ENCODE measurements around the gene AATF.

AATF gene

GRCh38 chr17:36979565-36979941 is 30.8 kb downstream of the AATF start:
- DNase-seq (ENCODE audit: low spot score), result no peak

GRCh38 chr17:36980280-36980761 is 31.6 kb downstream of the AATF start:
- no peak for DNase-seq (ENCODE audit: low spot score)

GRCh38 chr17:36983618-36984017 is 34.9 kb downstream of the AATF start:
- DNase-seq (ENCODE audit: low spot score), result no peak

GRCh38 chr17:36989173-36989572 is 40.4 kb downstream of the AATF start:
- DNase-seq (ENCODE audit: low spot score), result no peak

- no peak for DNase-seq (ENCODE audit: low spot score)
Measured at GRCh38 chr17:36992701-36993100, 43.9 kb downstream of the AATF start.

GRCh38 chr17:36993227-36993626 is 44.5 kb downstream of the AATF start:
- no peak for DNase-seq (ENCODE audit: low spot score)

- DNase-seq (ENCODE audit: low spot score), result no peak
Measured at GRCh38 chr17:36994438-36994837, 45.7 kb downstream of the AATF start.

GRCh38 chr17:36999471-36999870 is 50.7 kb downstream of the AATF start:
- DNase-seq (ENCODE audit: low spot score), result no peak

GRCh38 chr17:37016780-37017179 is 68.0 kb downstream of the AATF start:
- DNase-seq (ENCODE audit: low spot score), result no peak

GRCh38 chr17:37017404-37017803 is 68.7 kb downstream of the AATF start:
- no peak for DNase-seq (ENCODE audit: low spot score)

GRCh38 chr17:37019117-37019740 is 70.5 kb downstream of the AATF start:
- DNase-seq (ENCODE audit: low spot score), result no peak

- DNase-seq (ENCODE audit: low spot score), result no peak
Measured at GRCh38 chr17:37019741-37020129, 71.0 kb downstream of the AATF start.

- DNase-seq (ENCODE audit: low spot score), result no peak
Measured at GRCh38 chr17:37024181-37024637, 75.5 kb downstream of the AATF start.

GRCh38 chr17:37025238-37025637 is 76.5 kb downstream of the AATF start:
- no peak for DNase-seq (ENCODE audit: low spot score)

GRCh38 chr17:37025847-37026530 is 77.2 kb downstream of the AATF start:
- DNase-seq (ENCODE audit: low spot score), result no peak

GRCh38 chr17:37026531-37026869 is 77.7 kb downstream of the AATF start:
- DNase-seq (ENCODE audit: low spot score), result no peak

- no peak for DNase-seq (ENCODE audit: low spot score)
Measured at GRCh38 chr17:37028040-37028439, 79.3 kb downstream of the AATF start.

- DNase-seq (ENCODE audit: low spot score), result no peak
Measured at GRCh38 chr17:37031493-37032083, 82.8 kb downstream of the AATF start.

GRCh38 chr17:37037590-37038155 is 88.9 kb downstream of the AATF start:
- no peak for DNase-seq (ENCODE audit: low spot score)

GRCh38 chr17:37039269-37039668 is 90.5 kb downstream of the AATF start:
- DNase-seq (ENCODE audit: low spot score), result no peak

GRCh38 chr17:37041932-37042331 is 93.2 kb downstream of the AATF start:
- no peak for DNase-seq (ENCODE audit: low spot score)

- peak; percentile 5 for DNase-seq (ENCODE audit: low spot score)
Measured at GRCh38 chr17:37043201-37043600, 94.4 kb downstream of the AATF start.

- DNase-seq (ENCODE audit: low spot score), result no peak
Measured at GRCh38 chr17:37045351-37045922, 96.7 kb downstream of the AATF start.
